K562 (cell line): ENCODE results near the gene STON2. TPM values are rescaled to one million over a fixed set of nuclear protein-coding genes. Genes with fewer than 3 reads are reported as not detected.
A peak's percentile ranks its signal among the peaks of the same experiment; 100 is the strongest.

Experiments used
- ATAC-seq: fragments of 200-7000 bp; cut with Tn5 transposase; 3 replicates; pipeline ENCODE4 v1.9.1; 2020; ENCODE audit warnings: moderate library complexity
- BruUV-seq: library from RNA; stranded (reverse); fragments of 400-500 nt; replicated peaks from 2 replicates; lab custom pipeline; 2021; lab: Mats Ljungman, UMichigan
- CTCF ChIA-PET: fragments of 300-600 bp; formaldehyde crosslinking; extraction: SDS; loops from one replicate; lab custom pipeline; 2021; ENCODE audit warnings: low intra/inter-chr PET ratio; lab: Yijun Ruan, JAX
- POLR2A ChIA-PET: fragments of 300-600, 350-650 bp; sonication (Branson Sonifier 250); formaldehyde crosslinking; extraction: SDS; loops from one replicate; lab custom pipeline; 2021; ENCODE audit warnings: antibody characterized with exemption, inconsistent platforms; lab: Yijun Ruan, JAX
- DNase-seq, 4 experiments: peaks; one replicate each; pipeline versions ENCODE4 v3.0.0 to v3.0.0-alpha.2; 2011 to 2018; ENCODE audit warnings: low spot score in 3 of 4, mixed read lengths in 3 of 4; ENCODE audit errors: extremely low read depth in 1 of 4
- FAIRE-seq: peaks from 2 replicates; lab custom pipeline; 2011; peaks lifted over from hg19 to GRCh38; lab: Jason Lieb, UNC
- H2AFZ ChIP-seq: 2 replicates; pipeline ENCODE4 v1.6.0; 2011; ENCODE audit warnings: low read depth, low read length, control low read depth, inconsistent platforms
- H3K27ac ChIP-seq: fragments of 200-600 bp; 3 replicates; pipeline ENCODE4 v1.8.0; 2011; ENCODE audit warnings: low read depth, mild to moderate bottlenecking, control low read depth, inconsistent platforms, low read length, moderate library complexity, mixed read lengths; ENCODE audit errors: extremely low read depth
- H3K27me3 ChIP-seq, 2 experiments: fragments of 300-600 bp in 1 of 2; 2 replicates in 1 of 2; 3 replicates in 1 of 2; pipeline versions ENCODE4 v1.6.0 to v1.8.0; 2011; ENCODE audit warnings: inconsistent platforms in 2 of 2, low read length in 2 of 2, mild to moderate bottlenecking in 1 of 2, mixed read lengths in 1 of 2, moderate library complexity in 1 of 2; ENCODE audit not compliant: control insufficient read depth in 2 of 2, insufficient read depth in 2 of 2
- H3K36me3 ChIP-seq: fragments of 300-600 bp; 3 replicates; pipeline ENCODE4 v1.8.0; 2011; ENCODE audit warnings: mild to moderate bottlenecking, low read length, inconsistent platforms; ENCODE audit not compliant: control insufficient read depth, insufficient read depth
- H3K4me1 ChIP-seq, 2 experiments: fragments of 200-600 bp in 1 of 2; replicated peaks in 1 of 2; 2 replicates in 1 of 2; 3 replicates in 1 of 2; pipeline versions ENCODE4 v1.5.1 to v1.8.0; 2011; ENCODE audit warnings: inconsistent platforms in 2 of 2, low read length in 2 of 2, mild to moderate bottlenecking in 1 of 2, mixed read lengths in 1 of 2, moderate library complexity in 1 of 2; ENCODE audit not compliant: control insufficient read depth in 2 of 2, insufficient read depth in 2 of 2
- H3K4me2 ChIP-seq: 2 replicates; pipeline ENCODE4 v1.6.1; 2011; ENCODE audit warnings: low read length, control low read depth, inconsistent platforms, mixed read lengths; ENCODE audit not compliant: insufficient read depth
- H3K4me3 ChIP-seq: fragments of 200-600 bp; sonication (generic), shearing (Covaris generic); 2 replicates; pipeline ENCODE4 v1.5.1; 2016; ENCODE audit warnings: control low read depth, inconsistent platforms
- H3K79me2 ChIP-seq: fragments of 200-600 bp; 3 replicates; pipeline ENCODE4 v1.8.0; 2011; ENCODE audit warnings: low read length, inconsistent platforms; ENCODE audit not compliant: control insufficient read depth, insufficient read depth
- H3K9ac ChIP-seq, 2 experiments: 2 replicates each; pipeline versions ENCODE4 v1.6.0 to v1.6.1; 2011; ENCODE audit warnings: low read depth in 2 of 2, low read length in 2 of 2, control low read depth in 1 of 2, inconsistent platforms in 1 of 2, mild to moderate bottlenecking in 1 of 2, mixed read lengths in 1 of 2; ENCODE audit not compliant: insufficient read depth in 1 of 2
- H3K9me1 ChIP-seq: one replicate; pipeline ENCODE4 v1.6.0; 2011; ENCODE audit warnings: inconsistent platforms, mild to moderate bottlenecking, low read length, moderate library complexity; ENCODE audit not compliant: control insufficient read depth, insufficient read depth
- H3K9me3 ChIP-seq: replicated peaks from 2 replicates; pipeline ENCODE4 v1.5.1; 2011; ENCODE audit warnings: low read depth, low read length, inconsistent platforms; ENCODE audit not compliant: control insufficient read depth, insufficient read depth
- H4K20me1 ChIP-seq: replicated peaks from 2 replicates; pipeline ENCODE4 v1.6.1; 2011; ENCODE audit warnings: low read length, inconsistent platforms, mixed read lengths; ENCODE audit not compliant: control insufficient read depth, insufficient read depth
- C11orf30 ChIP-seq: fragments of 450-650 bp; IDR thresholded peaks from 2 replicates; pipeline ENCODE4 v1.6.1; 2016; ENCODE audit warnings: low read depth, mild to moderate bottlenecking
- CHD4 ChIP-seq: fragments of 200-600 bp; sonication (generic); IDR thresholded peaks from 3 replicates; pipeline ENCODE4 v1.6.1; 2012; ENCODE audit warnings: low read depth, mild to moderate bottlenecking, mixed read lengths, low read length, inconsistent platforms; ENCODE audit not compliant: insufficient read depth, insufficient replicate concordance, poor library complexity, severe bottlenecking
- FOXK2 ChIP-seq, 2 experiments: fragments of 450-650 bp; IDR thresholded peaks in 1 of 2; conservative IDR thresholded peaks in 1 of 2; 2 replicates each; pipeline ENCODE4 v1.6.1; 2016; ENCODE audit warnings: low read depth in 2 of 2, mild to moderate bottlenecking in 1 of 2
- GATAD2A ChIP-seq: fragments of 450-650 bp; IDR thresholded peaks from 2 replicates; pipeline ENCODE4 v1.6.1; 2017
- HDGF ChIP-seq: fragments of 450-650 bp; IDR thresholded peaks from 2 replicates; pipeline ENCODE4 v1.6.1; 2016
- IRF2 ChIP-seq: sonication (generic); formaldehyde crosslinking; IDR thresholded peaks from 2 replicates; pipeline ENCODE4 v1.8.1; 2022; ENCODE audit warnings: mild to moderate bottlenecking, missing genetic modification reagents
- TAF9B ChIP-seq: fragments of 450-650 bp; IDR thresholded peaks from 2 replicates; pipeline ENCODE4 v1.6.1; 2018; ENCODE audit warnings: mild to moderate bottlenecking; ENCODE audit not compliant: partially characterized antibody
- ZNF316 ChIP-seq: fragments of 450-650 bp; IDR thresholded peaks from 2 replicates; pipeline ENCODE4 v1.6.1; 2016
- WGBS: fragments of 100-300 bp; shearing (Covaris generic); methylation state at CpG from one replicate; pipeline ENCODE4 v1.1.6; 2016; ENCODE audit warnings: low coverage, mixed read lengths; ENCODE audit not compliant: insufficient coverage; ENCODE audit errors: missing lambda C conversion rate; 5-methylcytosine and 5-hydroxymethylcytosine counted together
- in situ Hi-C: fragments of 300-500 bp; cut with MboI; formaldehyde crosslinking; loops from 4 replicates; pipeline ENCODE4 v1.15.0; 2018; ENCODE audit warnings: inconsistent platforms, mixed read lengths
- intact Hi-C: fragments of 100-400 bp; cut with micrococcal nuclease; formaldehyde crosslinking; loops from 2 replicates; pipeline ENCODE4 v1.14.2; 2022
- polyA plus RNA-seq, 8 experiments: library from polyadenylated mRNA; depleted of rRNA in 4 of 8; stranded (reverse) in 5 of 8; unstranded in 3 of 8; fragments of >200 nt; fragmentation: Nextera tagmentation in 2 of 8; fragmentation: Illumina TruSeq in 1 of 8; extraction: Ambion mirVana in 2 of 8; extraction: Trizol in 1 of 8; gene quantifications; 2 replicates each; pipeline versions ENCODE4 v1.2.1 to v1.2.3, GENCODE V29; 2011 to 2014; ENCODE audit warnings: inconsistent platforms in 1 of 8, missing spikeins in 1 of 8
- total RNA-seq, 7 experiments: library from RNA; depleted of rRNA in 6 of 7; stranded (reverse); fragments of >200 nt in 6 of 7; fragmentation: Illumina TruSeq in 2 of 7; extraction: Trizol in 2 of 7; gene quantifications; 2 replicates each; pipeline versions ENCODE4 v1.2.1 to v1.2.3, GENCODE V29; 2011 to 2021; ENCODE audit warnings: low replicate concordance in 1 of 7
- TF ChIP-seq, protein P1 (sequence below): fragments of 450-650 bp; IDR thresholded peaks from 2 replicates; pipeline ENCODE4 v1.6.1; 2017; ENCODE audit warnings: mild to moderate bottlenecking, moderate library complexity

The STON2 gene
- total and polyA plus RNA-seq, 9 of the 15 experiments (the other 6 are each of a cell fraction or from before 2014, with no cell fraction given): 7.8 to 99.3 (median 53.5) TPM

DNA sequence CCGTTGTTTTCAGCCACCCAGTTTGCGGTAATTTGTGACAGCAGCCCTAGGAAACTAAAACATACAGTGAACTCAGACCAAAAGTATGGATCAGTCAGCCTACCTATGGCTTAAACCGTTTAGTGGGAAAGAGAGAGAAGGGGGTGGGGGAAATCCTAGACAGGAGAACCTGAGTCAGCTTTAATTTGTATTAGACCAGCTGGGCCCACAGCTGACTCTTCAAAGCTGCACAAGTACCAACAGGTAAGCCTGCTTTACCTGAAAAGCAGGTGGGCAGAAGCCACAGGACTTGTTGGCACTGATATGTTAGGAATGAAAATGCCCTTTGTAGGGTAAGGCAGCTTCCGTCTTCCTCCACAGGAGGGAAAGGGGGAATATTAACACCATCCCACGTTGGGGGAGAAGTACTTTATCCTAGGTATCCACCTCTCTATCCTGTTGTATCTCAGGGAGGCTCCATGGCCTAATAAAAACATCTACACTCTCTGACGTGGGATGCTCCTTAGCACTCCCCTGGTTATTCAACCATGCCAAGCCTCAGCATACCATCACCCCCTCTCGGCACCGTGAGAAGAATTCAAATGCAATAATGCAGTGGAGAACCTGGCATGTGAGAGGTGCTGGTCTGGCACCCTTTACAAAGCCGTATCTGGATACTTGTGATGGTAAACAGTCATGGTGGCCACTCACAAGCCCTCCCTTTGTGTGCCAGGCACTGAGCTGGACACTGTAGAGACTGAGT is 70.3 kb downstream of the STON2 start:
- ChIA-PET POLR2A (interaction anchor here (1.6 kb wide), 1 partner anchor 19 kb away, joined by 5 read pairs; no protein-coding TSS in a partner anchor), CTCF (no interaction called here)
- no peak for FAIRE-seq
- no peaks in the 10 kb centered on the region for H3K9me3 ChIP-seq
- no peak for DNase-seq
- peaks cover 32% of the 10 kb centered on the region; the same call in 2 of the 3 replicates for H3K79me2 ChIP-seq
- no peak overlapping the region for H3K27ac ChIP-seq
- no peak overlapping the region for H3K4me3 ChIP-seq
- H3K4me2 ChIP-seq: no peak overlapping the region
- no peak for ATAC-seq
- intact Hi-C loops (no loop called here), in situ Hi-C loops (no loop called here)
- no peak overlapping the region for H2AFZ ChIP-seq
- H3K4me1 ChIP-seq: no peaks in the 10 kb centered on the region
- H3K36me3 ChIP-seq: peaks cover 7% of the 10 kb centered on the region; the same call in 2 of the 3 replicates
- no peak overlapping the region for H3K9ac ChIP-seq
- no TSS peak for BruUV-seq
- no peaks in the 10 kb centered on the region for H4K20me1 ChIP-seq
- 80% methylated on average over 9 of the region's 9 CpGs for WGBS
- no peaks in the 10 kb centered on the region for H3K27me3 ChIP-seq
- TF ChIP-seq ZNF316: peak; percentile 61
- TF ChIP-seq, protein P1, sequence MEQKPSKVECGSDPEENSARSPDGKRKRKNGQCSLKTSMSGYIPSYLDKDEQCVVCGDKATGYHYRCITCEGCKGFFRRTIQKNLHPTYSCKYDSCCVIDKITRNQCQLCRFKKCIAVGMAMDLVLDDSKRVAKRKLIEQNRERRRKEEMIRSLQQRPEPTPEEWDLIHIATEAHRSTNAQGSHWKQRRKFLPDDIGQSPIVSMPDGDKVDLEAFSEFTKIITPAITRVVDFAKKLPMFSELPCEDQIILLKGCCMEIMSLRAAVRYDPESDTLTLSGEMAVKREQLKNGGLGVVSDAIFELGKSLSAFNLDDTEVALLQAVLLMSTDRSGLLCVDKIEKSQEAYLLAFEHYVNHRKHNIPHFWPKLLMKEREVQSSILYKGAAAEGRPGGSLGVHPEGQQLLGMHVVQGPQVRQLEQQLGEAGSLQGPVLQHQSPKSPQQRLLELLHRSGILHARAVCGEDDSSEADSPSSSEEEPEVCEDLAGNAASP: no peak
- TF ChIP-seq TAF9B: no peak
- TF ChIP-seq GATAD2A: no peak
- TF ChIP-seq FOXK2 (conservative IDR thresholded peaks at IDR 0.05 in 1 of 2, IDR thresholded peaks at IDR 0.05 in 1 of 2; ENCODE audit: low read depth in 2 of 2): no peak
- TF ChIP-seq HDGF: no peak
- no peak for TF ChIP-seq IRF2 (CRISPR knock-in tag)
- no peak for TF ChIP-seq CHD4
- peak; percentile 49 for TF ChIP-seq C11orf30
- peaks cover 2% of the 10 kb centered on the region for H3K9me1 ChIP-seq
